Fibroblast of skin of abdomen (primary cell): ENCODE measurements around the gene ISLR2.

ENCODE experiments used
- DNase-seq: peaks from one replicate; pipeline ENCODE4 v3.0.0-alpha.2; 2013

The ISLR2 gene

DNA sequence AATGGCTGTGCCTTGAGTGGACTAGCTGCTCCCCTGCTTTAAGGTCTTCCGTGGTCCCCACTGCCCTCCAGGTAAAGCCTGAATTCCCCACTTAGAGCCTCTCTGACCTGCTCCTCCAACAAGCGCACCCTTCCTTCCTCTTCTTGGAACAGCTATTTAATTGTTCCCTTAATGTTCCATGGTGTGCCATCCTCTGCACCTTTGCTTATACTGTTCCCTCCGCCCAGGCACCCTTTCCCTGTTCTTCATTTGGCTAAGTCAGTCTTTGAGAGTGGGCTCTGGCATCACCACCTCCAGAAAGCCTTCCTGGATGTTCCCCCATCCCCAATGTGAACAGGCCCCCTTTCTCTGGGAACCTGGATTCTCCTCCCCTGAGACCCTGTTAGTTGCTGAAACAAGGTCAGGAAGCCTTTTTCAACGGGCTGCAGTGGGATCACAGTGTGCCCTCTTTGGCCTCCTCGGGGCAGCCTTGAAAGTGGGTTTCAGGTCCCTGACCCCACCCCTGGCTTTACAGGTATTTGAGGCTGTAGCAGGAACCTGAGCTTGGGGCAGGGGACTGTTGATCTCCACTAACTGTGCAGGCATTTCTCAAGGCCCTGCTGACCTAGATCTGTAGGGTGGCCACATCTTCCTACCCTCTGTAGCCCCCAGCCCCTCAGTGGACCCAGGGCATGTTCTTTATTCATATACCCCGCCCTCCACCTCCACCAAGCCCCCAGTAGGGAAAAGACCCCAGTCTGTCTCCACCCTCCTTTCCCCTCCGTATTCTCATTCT lies 48.1 kb downstream of the ISLR2 start:
- no peak for DNase-seq

DNA sequence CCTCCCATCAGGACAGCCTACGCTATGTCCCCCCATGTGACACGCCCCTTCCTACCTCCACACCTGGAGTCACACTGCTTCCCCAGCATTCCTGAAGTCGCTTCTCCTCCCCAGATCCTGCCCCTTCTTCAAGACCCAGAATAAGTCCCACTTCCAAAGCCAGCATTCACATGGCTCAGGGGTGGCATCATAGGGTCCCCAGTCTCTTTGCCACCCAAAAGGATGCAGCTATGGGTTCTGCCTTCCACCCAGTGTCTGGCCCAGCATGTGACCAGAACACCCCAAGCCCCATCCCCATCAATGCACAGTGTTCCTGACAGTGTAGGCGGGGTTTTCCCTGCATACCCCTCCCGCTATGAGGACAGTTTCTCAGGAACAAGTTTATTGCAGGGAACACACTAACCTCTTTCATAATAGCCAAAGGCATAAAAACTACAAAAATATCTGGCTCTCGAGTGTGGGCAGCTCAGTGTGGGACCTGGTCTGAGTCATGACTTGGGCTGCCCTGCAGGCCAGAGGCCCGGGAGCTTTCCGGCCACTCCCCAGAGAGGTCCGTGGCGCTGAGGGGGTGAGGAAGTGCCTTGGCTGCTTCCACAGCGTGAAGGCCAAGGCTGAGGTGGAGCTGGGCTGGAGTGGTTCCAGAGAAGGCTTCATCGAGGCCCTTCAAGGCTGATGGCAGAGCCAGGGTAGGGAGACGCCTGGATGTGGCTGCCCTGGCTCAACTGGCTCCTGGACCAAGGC lies 48.9 kb downstream of the ISLR2 start:
- peak; percentile 74 for DNase-seq

DNA sequence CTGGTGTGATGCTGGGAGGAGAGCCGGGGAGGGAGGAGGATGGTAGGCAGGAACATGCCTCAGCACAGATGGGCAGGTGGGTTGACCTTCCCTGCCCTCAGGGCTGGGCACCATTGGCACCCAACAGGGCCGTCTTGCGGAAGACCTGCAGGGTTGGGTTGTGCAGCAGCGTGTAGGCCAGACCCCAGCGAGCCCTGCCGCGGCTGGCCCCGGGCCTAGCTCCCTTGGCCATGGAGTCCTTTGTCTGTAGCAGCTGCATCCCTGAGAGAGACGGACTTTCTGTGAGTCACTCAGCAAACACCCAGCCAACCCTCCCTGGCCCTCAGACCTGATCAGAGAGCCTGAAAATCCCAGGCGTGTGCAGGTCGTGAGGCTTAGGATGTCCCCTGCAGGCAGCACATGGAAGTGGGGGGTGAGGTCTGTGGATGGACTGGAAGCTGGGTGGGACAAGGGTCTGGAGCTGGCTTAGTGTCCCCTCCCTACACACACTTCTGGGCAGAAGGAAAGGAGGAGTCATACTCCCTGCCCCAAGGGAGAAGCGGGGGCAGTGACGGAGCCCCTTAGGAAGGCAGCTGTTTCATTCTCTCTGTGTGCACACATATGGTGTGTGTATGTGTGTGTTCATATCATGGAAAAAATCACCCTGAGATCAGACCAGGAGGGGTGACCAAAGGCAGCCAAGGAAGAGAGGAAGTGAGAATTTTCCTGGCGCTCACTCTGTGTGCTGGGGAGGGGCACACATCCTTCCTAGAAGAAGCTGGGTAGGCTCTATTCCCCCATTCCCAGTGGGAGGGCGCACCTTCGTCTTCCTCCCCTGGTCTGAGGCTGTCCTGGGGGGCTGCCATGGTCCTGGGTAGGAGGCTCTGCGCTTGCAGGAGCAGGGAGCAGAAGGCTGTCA lies 49.8 kb downstream of the ISLR2 start:
- peak; percentile 76 for DNase-seq

DNA sequence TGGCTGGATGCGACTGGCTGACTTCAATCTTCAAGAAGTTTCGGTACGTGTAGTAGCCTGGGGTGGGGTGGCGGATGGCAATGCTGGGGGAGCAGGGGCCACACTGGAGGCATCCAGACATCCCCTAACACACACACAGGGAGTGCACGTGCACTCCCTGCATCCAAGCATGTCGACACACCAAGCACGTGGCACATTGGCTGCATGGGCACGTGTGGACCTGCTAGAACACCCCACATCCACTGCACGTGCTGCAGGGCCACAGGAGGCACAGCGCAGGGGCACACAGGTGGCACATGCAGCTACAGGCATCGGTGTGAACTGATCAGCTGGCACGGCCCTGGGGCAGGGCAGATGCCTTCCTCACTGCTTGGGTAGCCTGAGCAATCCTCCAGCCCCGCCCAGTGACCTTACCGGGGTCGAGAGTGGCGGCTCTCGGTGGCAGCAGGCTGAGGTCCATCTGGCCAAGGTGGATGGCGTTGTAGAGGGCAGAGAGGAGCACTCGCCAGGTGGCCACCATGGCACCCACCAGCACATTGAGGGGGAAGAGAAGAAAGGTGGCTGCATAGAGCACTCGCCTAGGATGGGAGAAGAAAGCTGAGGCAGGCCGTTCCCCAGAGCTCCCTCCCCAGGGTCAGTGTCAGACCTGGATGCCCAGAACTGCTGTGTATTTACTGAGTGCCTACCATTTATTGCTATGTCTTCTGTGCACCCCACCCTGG lies 50.7 kb downstream of the ISLR2 start:
- no peak for DNase-seq

DNA sequence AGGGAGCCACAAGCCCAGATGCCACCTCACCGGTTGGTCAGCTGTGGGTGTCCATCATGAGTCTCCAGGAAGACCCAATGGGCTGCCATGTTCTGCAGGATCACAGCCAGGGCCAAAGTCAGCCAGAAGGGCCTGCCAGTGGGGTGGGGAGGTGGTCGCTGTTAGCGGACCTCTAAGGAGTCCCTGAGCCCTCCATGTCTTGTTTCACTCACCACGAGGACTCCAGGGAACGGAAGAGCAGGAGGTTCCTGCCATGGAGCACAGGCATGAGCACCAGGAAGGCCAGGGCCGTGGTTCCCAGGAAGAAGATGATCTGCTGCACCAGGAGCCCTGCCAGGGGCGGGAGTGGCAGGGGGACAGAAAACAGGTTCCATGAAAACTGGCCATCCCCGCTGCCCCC lies 51.7 kb downstream of the ISLR2 start:
- no peak for DNase-seq

DNA sequence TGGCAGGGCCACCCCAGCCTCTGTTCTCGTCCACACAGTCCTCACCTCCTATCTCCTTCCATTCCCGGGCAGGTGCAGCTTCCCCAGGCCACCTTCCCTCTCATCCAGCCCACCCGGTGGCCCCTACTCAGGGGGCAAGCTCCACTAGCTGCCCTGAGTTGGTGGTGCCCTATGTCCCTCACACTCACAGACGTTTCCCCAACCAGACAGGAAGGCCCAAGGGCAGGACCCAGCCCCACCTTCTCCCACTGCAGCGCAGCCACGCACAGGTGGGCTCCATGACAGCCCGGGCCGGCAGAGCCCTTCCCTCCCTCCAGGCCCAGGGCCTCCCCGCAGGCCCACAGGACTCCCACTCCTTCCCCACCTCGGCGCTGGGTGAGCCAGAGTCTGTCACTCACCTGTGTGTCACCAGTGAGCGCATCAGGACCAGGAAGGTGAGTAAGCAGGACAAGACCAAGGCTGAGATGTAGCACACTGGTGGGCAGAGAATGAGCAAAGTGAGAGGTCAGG lies 54.3 kb downstream of the ISLR2 start:
- DNase-seq, result no peak

DNA sequence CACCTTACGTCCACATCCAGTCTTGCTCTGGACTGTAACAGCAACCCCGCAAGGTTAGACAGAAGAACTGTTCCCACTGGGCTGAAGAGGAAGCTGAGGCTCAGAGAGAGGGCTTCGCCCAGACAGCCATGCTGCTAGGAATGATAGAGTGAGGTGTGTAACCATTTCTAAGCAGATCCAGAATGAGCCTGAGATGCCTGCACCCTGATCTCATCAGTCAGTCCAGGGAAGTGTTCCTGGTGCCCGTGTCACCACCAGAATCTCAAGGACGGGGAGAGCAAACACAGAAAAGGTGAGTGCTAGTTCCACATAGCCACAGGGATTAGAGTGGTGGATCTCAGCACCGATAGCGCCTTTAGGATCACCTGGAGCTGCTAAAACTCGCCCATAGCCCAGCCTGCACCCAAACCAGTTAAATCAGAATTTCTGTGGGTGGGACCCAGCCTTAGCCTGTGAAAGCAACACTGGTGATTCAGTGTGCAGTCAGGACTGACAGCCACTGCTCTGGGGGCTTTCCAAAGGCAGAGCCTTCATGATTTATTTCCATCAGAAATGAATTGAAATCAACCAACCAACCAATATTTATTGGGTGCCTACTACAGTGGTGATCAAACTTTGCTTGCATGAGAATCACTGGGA lies 55.4 kb downstream of the ISLR2 start:
- no peak for DNase-seq
